Measurements from ENCODE around the gene MFSD6L.

Gene MFSD6L

GRCh38 chr17:8791910-8792270 is 7.3 kb downstream of the MFSD6L start:
- DNase-seq, result no peak

- DNase-seq, result no peak
These were observed 7.8 kb downstream of the MFSD6L start for GRCh38 chr17:8791248-8791909.

GRCh38 chr17:8789743-8790142 is 9.4 kb downstream of the MFSD6L start:
- DNase-seq, result no peak

- no peak for DNase-seq
These were observed 10.2 kb downstream of the MFSD6L start for GRCh38 chr17:8788998-8789397.

GRCh38 chr17:8785547-8786413 is 13.4 kb downstream of the MFSD6L start:
- peak; percentile 70 for DNase-seq

- no peak for DNase-seq
These were observed 17.0 kb downstream of the MFSD6L start for GRCh38 chr17:8782176-8782575.

- DNase-seq, result no peak
These were observed 17.4 kb downstream of the MFSD6L start for GRCh38 chr17:8781776-8782175.

- DNase-seq, result no peak
These were observed 22.3 kb downstream of the MFSD6L start for GRCh38 chr17:8776881-8777280.

- no peak for DNase-seq
These were observed 22.9 kb downstream of the MFSD6L start for GRCh38 chr17:8776248-8776647.

- DNase-seq, result no peak
These were observed 32.4 kb downstream of the MFSD6L start for GRCh38 chr17:8766731-8767130.

GRCh38 chr17:8762012-8762411 is 37.2 kb downstream of the MFSD6L start:
- DNase-seq, result no peak

GRCh38 chr17:8758137-8758596 is 41.0 kb downstream of the MFSD6L start, which contains the start of gene SPDYE4:
TSS of gene SPDYE4 (minus strand) at chr17:8758546. CDS start at chr17:8758382, 164 bp downstream.
- DNase-seq, result no peak

GRCh38 chr17:8757189-8757588 is 42.0 kb downstream of the MFSD6L start:
- no peak for DNase-seq

- DNase-seq, result no peak
These were observed 43.4 kb downstream of the MFSD6L start for GRCh38 chr17:8755590-8756255.

- DNase-seq, result no peak
These were observed 44.3 kb downstream of the MFSD6L start for GRCh38 chr17:8754890-8755289.

GRCh38 chr17:8753976-8754440 is 45.2 kb downstream of the MFSD6L start:
- DNase-seq, result no peak

- no peak for DNase-seq
These were observed 45.8 kb downstream of the MFSD6L start for GRCh38 chr17:8753136-8753975.

- no peak for DNase-seq
These were observed 49.5 kb downstream of the MFSD6L start for GRCh38 chr17:8749616-8750015.

- no peak for DNase-seq
These were observed 51.4 kb downstream of the MFSD6L start for GRCh38 chr17:8747742-8748141.

Measured in CD4-positive, alpha-beta T cell treated with Interleukin-6 for 4 hours (primary cell).